GM10847 (cell line): ENCODE results near the gene OR3A2.

Experiments
- POLR2A ChIP-seq: IDR thresholded peaks from 2 replicates; pipeline ENCODE4 v1.6.1; 2011; ENCODE audit not compliant: insufficient read length; ENCODE audit errors: extremely low read depth

Gene OR3A2

GRCh38 chr17:3385869-3386816 is at the start of gene OR3A2:
TSS of gene OR3A2 (minus strand) at chr17:3386308.
- TF ChIP-seq POLR2A, result no peak

DNA sequence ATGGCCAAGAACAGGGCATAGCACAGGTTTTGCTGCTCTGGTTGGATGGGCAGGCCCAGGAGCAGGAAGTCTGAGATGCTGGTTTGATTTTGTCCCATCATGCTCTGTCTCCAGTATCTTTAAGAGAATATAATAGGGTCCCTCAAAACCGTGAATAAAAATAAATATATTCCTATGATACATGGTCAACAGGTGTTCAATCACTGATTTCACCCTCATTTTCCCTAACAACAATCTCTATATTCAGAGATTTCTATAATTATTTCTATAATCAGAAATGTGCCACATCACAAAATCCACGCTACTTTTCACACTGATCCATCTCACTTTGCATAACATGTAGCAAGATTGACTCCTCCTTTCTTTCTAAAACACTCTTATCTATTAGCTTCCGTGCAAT is 47.6 kb upstream of the OR3A2 start, which contains the start of gene OR1E2:
TSS of gene OR1E2 (minus strand) at position 101 of the 400 bp plus-strand sequence. CDS start at position 101, 0 bp downstream.
- no peak for TF ChIP-seq POLR2A

DNA sequence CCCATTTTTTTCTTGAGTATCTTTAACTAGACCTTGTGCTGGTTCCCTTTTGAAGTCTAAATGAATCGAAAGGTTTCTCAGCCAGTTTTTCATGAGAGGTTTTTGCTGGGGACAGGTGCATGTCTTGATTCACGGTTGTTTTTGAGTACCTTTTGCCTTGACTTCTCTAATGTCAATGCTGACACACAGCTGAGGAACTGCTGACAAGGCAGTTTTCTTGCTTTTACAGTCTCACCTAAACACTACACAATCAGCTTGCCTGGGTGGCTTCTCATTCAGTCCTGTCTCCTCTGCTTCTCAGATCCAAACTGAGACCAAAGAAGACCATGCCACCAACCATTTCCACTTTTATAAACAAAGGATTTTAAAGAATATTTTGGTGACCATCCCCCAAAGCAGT is 32.1 kb upstream of the OR3A2 start:
- TF ChIP-seq POLR2A, result no peak

DNA sequence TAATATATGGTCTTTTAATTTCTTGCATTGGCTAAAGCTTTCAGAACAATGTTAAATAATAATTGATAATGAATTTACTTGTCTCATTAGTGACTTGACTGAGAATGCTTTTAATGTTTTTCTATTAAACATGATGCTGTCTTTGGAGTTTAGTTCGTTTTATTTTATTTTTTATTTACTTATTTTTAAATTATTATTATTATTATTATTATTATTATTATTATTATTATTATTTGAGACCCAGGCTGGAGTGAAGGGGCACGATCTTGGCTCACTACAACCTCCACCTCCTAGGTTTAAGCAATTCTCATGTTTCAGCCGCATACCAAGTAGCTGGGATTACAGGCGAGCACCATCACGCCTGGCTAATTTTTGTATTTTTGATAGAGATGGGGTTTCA is 29.5 kb upstream of the OR3A2 start:
- TF ChIP-seq POLR2A, result no peak

- no peak for TF ChIP-seq POLR2A
These were observed 25.0 kb upstream of the OR3A2 start, which contains the start of gene OR3A3 for GRCh38 chr17:3411070-3411469. TSS of gene OR3A3 (plus strand) at chr17:3411370.

GRCh38 chr17:3401786-3402185 is 15.7 kb upstream of the OR3A2 start:
- TF ChIP-seq POLR2A, result no peak

GRCh38 chr17:3400055-3400454 is 13.9 kb upstream of the OR3A2 start:
- TF ChIP-seq POLR2A, result no peak

- no peak for TF ChIP-seq POLR2A
These were observed 12.2 kb upstream of the OR3A2 start, which contains the start of gene OR1E1 for GRCh38 chr17:3398310-3398709. TSS of gene OR1E1 (minus strand) at chr17:3398410. CDS start at chr17:3398410, 0 bp downstream.

DNA sequence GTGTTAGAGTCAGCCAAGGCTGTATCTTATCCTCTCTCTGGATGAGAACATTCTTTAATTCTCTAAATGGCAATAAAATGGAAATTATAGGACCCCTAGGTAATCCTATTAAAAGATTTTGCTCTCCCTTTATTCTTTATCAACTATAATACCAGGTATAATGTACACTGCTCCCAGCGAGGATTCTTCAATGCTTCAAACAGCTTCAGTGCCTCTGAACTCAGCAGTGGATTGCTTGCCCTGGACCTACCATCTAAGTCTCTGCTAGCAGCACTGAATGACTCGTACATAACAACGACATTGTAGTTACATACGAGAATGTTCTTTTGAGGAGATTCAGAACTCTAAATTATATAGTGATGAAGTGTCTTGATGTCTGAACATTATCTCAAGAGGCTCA is 3.7 kb upstream of the OR3A2 start:
- TF ChIP-seq POLR2A, result no peak

GRCh38 chr17:3381957-3382356 is 4.2 kb downstream of the OR3A2 start:
- no peak for TF ChIP-seq POLR2A

DNA sequence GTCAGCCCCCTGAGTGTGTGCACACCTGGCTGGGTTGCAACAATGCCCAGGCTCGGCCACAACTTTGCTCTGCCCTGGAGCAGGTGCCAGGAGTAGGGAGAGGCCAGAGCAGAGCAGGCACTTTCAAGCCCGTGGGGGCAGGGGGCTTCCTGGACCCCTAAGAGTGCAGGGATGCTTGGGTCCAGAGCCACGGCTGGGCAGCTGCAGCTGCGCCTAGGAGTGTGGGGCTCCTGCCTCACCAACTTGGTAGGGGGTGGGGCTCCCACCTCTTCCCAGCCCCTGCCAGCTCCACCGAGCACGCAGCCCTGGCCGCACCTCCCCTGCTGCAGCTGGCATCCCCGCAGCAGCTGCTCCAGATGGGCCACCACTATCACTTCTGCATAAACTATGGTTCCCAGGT is 7.8 kb downstream of the OR3A2 start:
- TF ChIP-seq POLR2A, result no peak

- no peak for TF ChIP-seq POLR2A
These were observed 50.2 kb downstream of the OR3A2 start for GRCh38 chr17:3335876-3336275.

GRCh38 chr17:3318336-3318735 is 67.8 kb downstream of the OR3A2 start:
- no peak for TF ChIP-seq POLR2A

DNA sequence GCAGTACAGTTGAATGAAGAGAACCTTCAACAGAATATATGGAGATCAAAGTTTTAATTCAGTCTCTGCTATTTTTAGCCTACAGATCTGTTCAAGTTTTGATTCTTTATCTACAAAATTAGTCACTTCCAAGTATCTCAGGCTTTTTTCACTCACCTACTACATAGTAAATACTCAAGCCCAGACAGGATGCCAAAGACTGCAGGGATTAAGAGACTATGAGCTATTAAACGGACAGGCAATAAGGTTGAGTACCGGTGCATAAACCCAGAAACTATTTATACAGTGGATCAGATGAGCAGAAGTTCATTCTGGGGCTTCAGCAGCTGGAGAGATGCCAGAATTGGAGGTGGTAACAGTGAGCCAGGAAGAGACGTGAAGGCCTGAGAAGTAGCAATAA is 69.3 kb downstream of the OR3A2 start:
- TF ChIP-seq POLR2A, result no peak

GRCh38 chr17:3308603-3309002 is 77.5 kb downstream of the OR3A2 start:
- TF ChIP-seq POLR2A, result no peak

- TF ChIP-seq POLR2A, result no peak
These were observed 87.8 kb downstream of the OR3A2 start, which contains the start of gene OR3A1 for GRCh38 chr17:3298260-3298659. TSS of gene OR3A1 (minus strand) at chr17:3298360. CDS start at chr17:3292582, 5,778 bp downstream.
